ENCODE results near the gene LRRN1. TPM values are rescaled to one million over a fixed set of nuclear protein-coding genes. Genes with fewer than 3 reads are reported as not detected.
A peak's percentile ranks its signal among the peaks of the same experiment; 100 is the strongest.

LRRN1 gene
- total and polyA plus RNA-seq, 2 experiments from 2014 or later: 27.9 to 28.5 TPM

GRCh38 chr3:3802046-3802445, 2.8 kb downstream of the LRRN1 start:
- Histone ChIP-seq H3K27ac (no peak overlapping the region), H3K27me3 (no peaks in the 10 kb centered on the region), H3K4me3 (peak overlapping the region; percentile 96), H3K36me3 (replicated peaks; ENCODE audit: insufficient read depth, low read depth) (no peaks in the 10 kb centered on the region), H3K79me2 (peaks cover 52% of the 10 kb centered on the region), H3K9me2 (replicated peaks; ENCODE audit: insufficient read depth) (no peaks in the 10 kb centered on the region), H2AFZ (no peak overlapping the region), H4K20me1 (ENCODE audit: insufficient read depth, poor library complexity, severe bottlenecking) (no peaks in the 10 kb centered on the region), H3K4me1 (ENCODE audit: insufficient read depth) (peaks cover 9% of the 10 kb centered on the region), H3K4me2 (peak overlapping the region; percentile 96), H3K9me3 (ENCODE audit: low read depth) (no peaks in the 10 kb centered on the region)
- no peak for TF ChIP-seq EZH2 (IDR thresholded peaks at IDR 0.05; ENCODE audit: borderline replicate concordance)
- WGBS (ENCODE audit: low lambda C conversion rate, missing lambda C conversion rate): 43% methylated on average over 13 of the region's 13 CpGs
- DNase-seq (ENCODE audit: low spot score): peak; percentile 7

GRCh38 chr3:3804560-3804959, 5.3 kb downstream of the LRRN1 start:
- Histone ChIP-seq H3K9me2 (replicated peaks; ENCODE audit: insufficient read depth) (no peaks in the 10 kb centered on the region), H3K79me2 (peaks cover 61% of the 10 kb centered on the region), H3K4me2 (no peak overlapping the region), H3K9me3 (ENCODE audit: low read depth) (no peaks in the 10 kb centered on the region), H3K36me3 (replicated peaks; ENCODE audit: insufficient read depth, low read depth) (no peaks in the 10 kb centered on the region), H4K20me1 (ENCODE audit: insufficient read depth, poor library complexity, severe bottlenecking) (no peaks in the 10 kb centered on the region), H2AFZ (no peak overlapping the region), H3K27ac (no peak overlapping the region), H3K4me1 (ENCODE audit: insufficient read depth) (peaks cover 9% of the 10 kb centered on the region), H3K4me3 (no peak overlapping the region), H3K27me3 (no peaks in the 10 kb centered on the region)
- WGBS (ENCODE audit: low lambda C conversion rate, missing lambda C conversion rate): 83% methylated on average over 2 of the region's 2 CpGs
- TF ChIP-seq EZH2 (IDR thresholded peaks at IDR 0.05; ENCODE audit: borderline replicate concordance): no peak
- TF ChIP-seq, protein P1, sequence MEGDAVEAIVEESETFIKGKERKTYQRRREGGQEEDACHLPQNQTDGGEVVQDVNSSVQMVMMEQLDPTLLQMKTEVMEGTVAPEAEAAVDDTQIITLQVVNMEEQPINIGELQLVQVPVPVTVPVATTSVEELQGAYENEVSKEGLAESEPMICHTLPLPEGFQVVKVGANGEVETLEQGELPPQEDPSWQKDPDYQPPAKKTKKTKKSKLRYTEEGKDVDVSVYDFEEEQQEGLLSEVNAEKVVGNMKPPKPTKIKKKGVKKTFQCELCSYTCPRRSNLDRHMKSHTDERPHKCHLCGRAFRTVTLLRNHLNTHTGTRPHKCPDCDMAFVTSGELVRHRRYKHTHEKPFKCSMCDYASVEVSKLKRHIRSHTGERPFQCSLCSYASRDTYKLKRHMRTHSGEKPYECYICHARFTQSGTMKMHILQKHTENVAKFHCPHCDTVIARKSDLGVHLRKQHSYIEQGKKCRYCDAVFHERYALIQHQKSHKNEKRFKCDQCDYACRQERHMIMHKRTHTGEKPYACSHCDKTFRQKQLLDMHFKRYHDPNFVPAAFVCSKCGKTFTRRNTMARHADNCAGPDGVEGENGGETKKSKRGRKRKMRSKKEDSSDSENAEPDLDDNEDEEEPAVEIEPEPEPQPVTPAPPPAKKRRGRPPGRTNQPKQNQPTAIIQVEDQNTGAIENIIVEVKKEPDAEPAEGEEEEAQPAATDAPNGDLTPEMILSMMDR (IDR thresholded peaks at IDR 0.05; ENCODE audit: poor library complexity): no peak
- no peak for TF ChIP-seq EZH2phosphoT487 (IDR thresholded peaks at IDR 0.05; ENCODE audit: low read depth, severe bottlenecking, unreplicated experiment)
- no peak for DNase-seq (ENCODE audit: low spot score)

GRCh38 chr3:3806092-3806491, 6.9 kb downstream of the LRRN1 start:
- Histone ChIP-seq H3K4me1 (ENCODE audit: insufficient read depth) (peaks cover 9% of the 10 kb centered on the region), H3K4me3 (no peak overlapping the region), H3K9me2 (replicated peaks; ENCODE audit: insufficient read depth) (no peaks in the 10 kb centered on the region), H3K4me2 (no peak overlapping the region), H3K36me3 (replicated peaks; ENCODE audit: insufficient read depth, low read depth) (no peaks in the 10 kb centered on the region), H3K79me2 (peaks cover 64% of the 10 kb centered on the region), H3K27me3 (no peaks in the 10 kb centered on the region), H3K9me3 (ENCODE audit: low read depth) (no peaks in the 10 kb centered on the region), H2AFZ (no peak overlapping the region), H3K27ac (no peak overlapping the region), H4K20me1 (ENCODE audit: insufficient read depth, poor library complexity, severe bottlenecking) (no peaks in the 10 kb centered on the region)
- TF ChIP-seq EZH2phosphoT487 (IDR thresholded peaks at IDR 0.05; ENCODE audit: low read depth, severe bottlenecking, unreplicated experiment): no peak
- TF ChIP-seq EZH2 (IDR thresholded peaks at IDR 0.05; ENCODE audit: borderline replicate concordance): no peak
- TF ChIP-seq, protein P1 (IDR thresholded peaks at IDR 0.05; ENCODE audit: poor library complexity): no peak
- no peak for DNase-seq (ENCODE audit: low spot score)
- 95% methylated on average over 7 of the region's 7 CpGs for WGBS (ENCODE audit: low lambda C conversion rate, missing lambda C conversion rate)

GRCh38 chr3:3806856-3807255, 7.6 kb downstream of the LRRN1 start:
- no peaks in the 10 kb centered on the region for H4K20me1 ChIP-seq (ENCODE audit: insufficient read depth, poor library complexity, severe bottlenecking)
- no peak overlapping the region for H3K27ac ChIP-seq
- H3K9me3 ChIP-seq (ENCODE audit: low read depth): no peaks in the 10 kb centered on the region
- no peaks in the 10 kb centered on the region for H3K9me2 ChIP-seq (replicated peaks; ENCODE audit: insufficient read depth)
- H3K4me2 ChIP-seq: no peak overlapping the region
- no peak for DNase-seq (ENCODE audit: low spot score)
- H3K4me3 ChIP-seq: no peak overlapping the region
- peaks cover 9% of the 10 kb centered on the region for H3K4me1 ChIP-seq (ENCODE audit: insufficient read depth)
- H3K36me3 ChIP-seq (replicated peaks; ENCODE audit: insufficient read depth, low read depth): no peaks in the 10 kb centered on the region
- H3K27me3 ChIP-seq: no peaks in the 10 kb centered on the region
- H3K79me2 ChIP-seq: peaks cover 56% of the 10 kb centered on the region
- 76% methylated on average over 6 of the region's 6 CpGs for WGBS (ENCODE audit: low lambda C conversion rate, missing lambda C conversion rate)
- no peak for TF ChIP-seq EZH2phosphoT487 (IDR thresholded peaks at IDR 0.05; ENCODE audit: low read depth, severe bottlenecking, unreplicated experiment)
- TF ChIP-seq, protein P1 (IDR thresholded peaks at IDR 0.05; ENCODE audit: poor library complexity): no peak
- H2AFZ ChIP-seq: no peak overlapping the region
